GM23338 (cell line): Measurements from ENCODE around the gene ZNF200.

Experiments used
- CREB1 ChIP-seq: fragments of 250-450 bp; sonication (Bioruptor Pico); IDR thresholded peaks from 2 replicates; pipeline ENCODE4 v1.5.0; 2020; ENCODE audit warnings: low read depth, mild to moderate bottlenecking, moderate library complexity
- EZH2 ChIP-seq: fragments of 200-600 bp; sonication (generic); IDR thresholded peaks from one replicate; pipeline ENCODE4 v1.8.0; 2017; ENCODE audit warnings: antibody characterized with exemption, mild to moderate bottlenecking, low read depth; ENCODE audit not compliant: unreplicated experiment
- EZH2phosphoT487 ChIP-seq: fragments of 200-600 bp; sonication (generic); IDR thresholded peaks from one replicate; pipeline ENCODE4 v1.8.1; 2018; ENCODE audit warnings: antibody characterized with exemption; ENCODE audit not compliant: unreplicated experiment
- JUNB ChIP-seq: IDR thresholded peaks from one replicate; pipeline ENCODE4 v1.6.1; 2016; ENCODE audit warnings: antibody characterized with exemption; ENCODE audit not compliant: unreplicated experiment
- POLR2AphosphoS5 ChIP-seq: IDR thresholded peaks from 2 replicates; pipeline ENCODE4 v1.6.1; 2016; ENCODE audit warnings: antibody characterized with exemption, low read depth
- STAT1 ChIP-seq: IDR thresholded peaks from one replicate; pipeline ENCODE4 v1.6.1; 2016; ENCODE audit warnings: antibody characterized with exemption; ENCODE audit not compliant: unreplicated experiment
- ZNF114 ChIP-seq: fragments of 250-450 bp; sonication (Bioruptor Pico); IDR thresholded peaks from 2 replicates; pipeline ENCODE4 v1.5.0; 2020; ENCODE audit warnings: mild to moderate bottlenecking, moderate library complexity
- ZNF331 ChIP-seq: fragments of 250-450 bp; sonication (Bioruptor Pico); IDR thresholded peaks from 2 replicates; pipeline ENCODE4 v1.5.0; 2020; ENCODE audit warnings: low read depth, mild to moderate bottlenecking, moderate library complexity
- TF ChIP-seq, protein P1 (sequence below): IDR thresholded peaks from one replicate; pipeline ENCODE4 v1.6.1; 2018; ENCODE audit warnings: antibody characterized with exemption; ENCODE audit not compliant: unreplicated experiment
- TF ChIP-seq, protein P2 (sequence below), 2 experiments: fragments of 200-600 bp in 1 of 2; sonication (generic) in 1 of 2; conservative IDR thresholded peaks; 2 replicates each; pipeline versions ENCODE4 v1.5.1 to v1.6.1; 2016 to 2017; ENCODE audit warnings: antibody characterized with exemption in 2 of 2, low read depth in 2 of 2, mild to moderate bottlenecking in 2 of 2, moderate library complexity in 1 of 2
- TF ChIP-seq, protein P3 (sequence below): IDR thresholded peaks from 2 replicates; pipeline ENCODE4 v1.6.1; 2016; ENCODE audit warnings: antibody characterized with exemption
- TF ChIP-seq, protein P4 (sequence below): fragments of 250-450 bp; sonication (Bioruptor Pico); IDR thresholded peaks from 2 replicates; pipeline ENCODE4 v1.5.0; 2020; ENCODE audit warnings: mild to moderate bottlenecking, moderate library complexity

DNA sequence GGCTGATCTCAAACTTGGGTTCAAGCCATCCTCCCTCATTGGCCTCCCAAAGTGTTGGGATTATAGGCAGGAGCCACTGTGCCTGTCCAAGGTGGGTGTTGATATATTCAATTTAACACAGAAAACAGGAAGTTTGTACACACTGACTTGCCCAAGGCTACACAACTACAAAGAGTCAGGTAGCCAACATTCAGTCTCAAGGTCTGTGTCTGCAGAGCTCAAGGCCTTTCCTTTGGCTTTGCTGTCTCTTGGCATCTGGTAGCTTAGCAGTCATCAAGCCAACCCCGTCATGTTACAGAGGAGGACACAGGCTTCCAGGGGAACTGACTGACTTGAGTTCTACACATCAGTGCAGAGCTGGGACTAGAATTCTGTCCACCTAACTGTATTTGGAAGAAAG is 33.3 kb upstream of the ZNF200 start:
- TF ChIP-seq, protein P1, sequence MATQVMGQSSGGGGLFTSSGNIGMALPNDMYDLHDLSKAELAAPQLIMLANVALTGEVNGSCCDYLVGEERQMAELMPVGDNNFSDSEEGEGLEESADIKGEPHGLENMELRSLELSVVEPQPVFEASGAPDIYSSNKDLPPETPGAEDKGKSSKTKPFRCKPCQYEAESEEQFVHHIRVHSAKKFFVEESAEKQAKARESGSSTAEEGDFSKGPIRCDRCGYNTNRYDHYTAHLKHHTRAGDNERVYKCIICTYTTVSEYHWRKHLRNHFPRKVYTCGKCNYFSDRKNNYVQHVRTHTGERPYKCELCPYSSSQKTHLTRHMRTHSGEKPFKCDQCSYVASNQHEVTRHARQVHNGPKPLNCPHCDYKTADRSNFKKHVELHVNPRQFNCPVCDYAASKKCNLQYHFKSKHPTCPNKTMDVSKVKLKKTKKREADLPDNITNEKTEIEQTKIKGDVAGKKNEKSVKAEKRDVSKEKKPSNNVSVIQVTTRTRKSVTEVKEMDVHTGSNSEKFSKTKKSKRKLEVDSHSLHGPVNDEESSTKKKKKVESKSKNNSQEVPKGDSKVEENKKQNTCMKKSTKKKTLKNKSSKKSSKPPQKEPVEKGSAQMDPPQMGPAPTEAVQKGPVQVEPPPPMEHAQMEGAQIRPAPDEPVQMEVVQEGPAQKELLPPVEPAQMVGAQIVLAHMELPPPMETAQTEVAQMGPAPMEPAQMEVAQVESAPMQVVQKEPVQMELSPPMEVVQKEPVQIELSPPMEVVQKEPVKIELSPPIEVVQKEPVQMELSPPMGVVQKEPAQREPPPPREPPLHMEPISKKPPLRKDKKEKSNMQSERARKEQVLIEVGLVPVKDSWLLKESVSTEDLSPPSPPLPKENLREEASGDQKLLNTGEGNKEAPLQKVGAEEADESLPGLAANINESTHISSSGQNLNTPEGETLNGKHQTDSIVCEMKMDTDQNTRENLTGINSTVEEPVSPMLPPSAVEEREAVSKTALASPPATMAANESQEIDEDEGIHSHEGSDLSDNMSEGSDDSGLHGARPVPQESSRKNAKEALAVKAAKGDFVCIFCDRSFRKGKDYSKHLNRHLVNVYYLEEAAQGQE: no peak
- TF ChIP-seq, protein P2, sequence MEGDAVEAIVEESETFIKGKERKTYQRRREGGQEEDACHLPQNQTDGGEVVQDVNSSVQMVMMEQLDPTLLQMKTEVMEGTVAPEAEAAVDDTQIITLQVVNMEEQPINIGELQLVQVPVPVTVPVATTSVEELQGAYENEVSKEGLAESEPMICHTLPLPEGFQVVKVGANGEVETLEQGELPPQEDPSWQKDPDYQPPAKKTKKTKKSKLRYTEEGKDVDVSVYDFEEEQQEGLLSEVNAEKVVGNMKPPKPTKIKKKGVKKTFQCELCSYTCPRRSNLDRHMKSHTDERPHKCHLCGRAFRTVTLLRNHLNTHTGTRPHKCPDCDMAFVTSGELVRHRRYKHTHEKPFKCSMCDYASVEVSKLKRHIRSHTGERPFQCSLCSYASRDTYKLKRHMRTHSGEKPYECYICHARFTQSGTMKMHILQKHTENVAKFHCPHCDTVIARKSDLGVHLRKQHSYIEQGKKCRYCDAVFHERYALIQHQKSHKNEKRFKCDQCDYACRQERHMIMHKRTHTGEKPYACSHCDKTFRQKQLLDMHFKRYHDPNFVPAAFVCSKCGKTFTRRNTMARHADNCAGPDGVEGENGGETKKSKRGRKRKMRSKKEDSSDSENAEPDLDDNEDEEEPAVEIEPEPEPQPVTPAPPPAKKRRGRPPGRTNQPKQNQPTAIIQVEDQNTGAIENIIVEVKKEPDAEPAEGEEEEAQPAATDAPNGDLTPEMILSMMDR (conservative IDR thresholded peaks at IDR 0.05; ENCODE audit: low read depth in 2 of 2): no peak
- TF ChIP-seq EZH2 (no peak), CREB1 (CRISPR knock-in tag) (no peak), POLR2AphosphoS5 (no peak), JUNB (no peak), ZNF331 (CRISPR knock-in tag) (no peak), ZNF114 (CRISPR knock-in tag) (no peak), EZH2phosphoT487 (no peak), STAT1 (no peak)
- TF ChIP-seq, protein P3, sequence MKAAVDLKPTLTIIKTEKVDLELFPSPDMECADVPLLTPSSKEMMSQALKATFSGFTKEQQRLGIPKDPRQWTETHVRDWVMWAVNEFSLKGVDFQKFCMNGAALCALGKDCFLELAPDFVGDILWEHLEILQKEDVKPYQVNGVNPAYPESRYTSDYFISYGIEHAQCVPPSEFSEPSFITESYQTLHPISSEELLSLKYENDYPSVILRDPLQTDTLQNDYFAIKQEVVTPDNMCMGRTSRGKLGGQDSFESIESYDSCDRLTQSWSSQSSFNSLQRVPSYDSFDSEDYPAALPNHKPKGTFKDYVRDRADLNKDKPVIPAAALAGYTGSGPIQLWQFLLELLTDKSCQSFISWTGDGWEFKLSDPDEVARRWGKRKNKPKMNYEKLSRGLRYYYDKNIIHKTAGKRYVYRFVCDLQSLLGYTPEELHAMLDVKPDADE: no peak
- TF ChIP-seq, protein P4, sequence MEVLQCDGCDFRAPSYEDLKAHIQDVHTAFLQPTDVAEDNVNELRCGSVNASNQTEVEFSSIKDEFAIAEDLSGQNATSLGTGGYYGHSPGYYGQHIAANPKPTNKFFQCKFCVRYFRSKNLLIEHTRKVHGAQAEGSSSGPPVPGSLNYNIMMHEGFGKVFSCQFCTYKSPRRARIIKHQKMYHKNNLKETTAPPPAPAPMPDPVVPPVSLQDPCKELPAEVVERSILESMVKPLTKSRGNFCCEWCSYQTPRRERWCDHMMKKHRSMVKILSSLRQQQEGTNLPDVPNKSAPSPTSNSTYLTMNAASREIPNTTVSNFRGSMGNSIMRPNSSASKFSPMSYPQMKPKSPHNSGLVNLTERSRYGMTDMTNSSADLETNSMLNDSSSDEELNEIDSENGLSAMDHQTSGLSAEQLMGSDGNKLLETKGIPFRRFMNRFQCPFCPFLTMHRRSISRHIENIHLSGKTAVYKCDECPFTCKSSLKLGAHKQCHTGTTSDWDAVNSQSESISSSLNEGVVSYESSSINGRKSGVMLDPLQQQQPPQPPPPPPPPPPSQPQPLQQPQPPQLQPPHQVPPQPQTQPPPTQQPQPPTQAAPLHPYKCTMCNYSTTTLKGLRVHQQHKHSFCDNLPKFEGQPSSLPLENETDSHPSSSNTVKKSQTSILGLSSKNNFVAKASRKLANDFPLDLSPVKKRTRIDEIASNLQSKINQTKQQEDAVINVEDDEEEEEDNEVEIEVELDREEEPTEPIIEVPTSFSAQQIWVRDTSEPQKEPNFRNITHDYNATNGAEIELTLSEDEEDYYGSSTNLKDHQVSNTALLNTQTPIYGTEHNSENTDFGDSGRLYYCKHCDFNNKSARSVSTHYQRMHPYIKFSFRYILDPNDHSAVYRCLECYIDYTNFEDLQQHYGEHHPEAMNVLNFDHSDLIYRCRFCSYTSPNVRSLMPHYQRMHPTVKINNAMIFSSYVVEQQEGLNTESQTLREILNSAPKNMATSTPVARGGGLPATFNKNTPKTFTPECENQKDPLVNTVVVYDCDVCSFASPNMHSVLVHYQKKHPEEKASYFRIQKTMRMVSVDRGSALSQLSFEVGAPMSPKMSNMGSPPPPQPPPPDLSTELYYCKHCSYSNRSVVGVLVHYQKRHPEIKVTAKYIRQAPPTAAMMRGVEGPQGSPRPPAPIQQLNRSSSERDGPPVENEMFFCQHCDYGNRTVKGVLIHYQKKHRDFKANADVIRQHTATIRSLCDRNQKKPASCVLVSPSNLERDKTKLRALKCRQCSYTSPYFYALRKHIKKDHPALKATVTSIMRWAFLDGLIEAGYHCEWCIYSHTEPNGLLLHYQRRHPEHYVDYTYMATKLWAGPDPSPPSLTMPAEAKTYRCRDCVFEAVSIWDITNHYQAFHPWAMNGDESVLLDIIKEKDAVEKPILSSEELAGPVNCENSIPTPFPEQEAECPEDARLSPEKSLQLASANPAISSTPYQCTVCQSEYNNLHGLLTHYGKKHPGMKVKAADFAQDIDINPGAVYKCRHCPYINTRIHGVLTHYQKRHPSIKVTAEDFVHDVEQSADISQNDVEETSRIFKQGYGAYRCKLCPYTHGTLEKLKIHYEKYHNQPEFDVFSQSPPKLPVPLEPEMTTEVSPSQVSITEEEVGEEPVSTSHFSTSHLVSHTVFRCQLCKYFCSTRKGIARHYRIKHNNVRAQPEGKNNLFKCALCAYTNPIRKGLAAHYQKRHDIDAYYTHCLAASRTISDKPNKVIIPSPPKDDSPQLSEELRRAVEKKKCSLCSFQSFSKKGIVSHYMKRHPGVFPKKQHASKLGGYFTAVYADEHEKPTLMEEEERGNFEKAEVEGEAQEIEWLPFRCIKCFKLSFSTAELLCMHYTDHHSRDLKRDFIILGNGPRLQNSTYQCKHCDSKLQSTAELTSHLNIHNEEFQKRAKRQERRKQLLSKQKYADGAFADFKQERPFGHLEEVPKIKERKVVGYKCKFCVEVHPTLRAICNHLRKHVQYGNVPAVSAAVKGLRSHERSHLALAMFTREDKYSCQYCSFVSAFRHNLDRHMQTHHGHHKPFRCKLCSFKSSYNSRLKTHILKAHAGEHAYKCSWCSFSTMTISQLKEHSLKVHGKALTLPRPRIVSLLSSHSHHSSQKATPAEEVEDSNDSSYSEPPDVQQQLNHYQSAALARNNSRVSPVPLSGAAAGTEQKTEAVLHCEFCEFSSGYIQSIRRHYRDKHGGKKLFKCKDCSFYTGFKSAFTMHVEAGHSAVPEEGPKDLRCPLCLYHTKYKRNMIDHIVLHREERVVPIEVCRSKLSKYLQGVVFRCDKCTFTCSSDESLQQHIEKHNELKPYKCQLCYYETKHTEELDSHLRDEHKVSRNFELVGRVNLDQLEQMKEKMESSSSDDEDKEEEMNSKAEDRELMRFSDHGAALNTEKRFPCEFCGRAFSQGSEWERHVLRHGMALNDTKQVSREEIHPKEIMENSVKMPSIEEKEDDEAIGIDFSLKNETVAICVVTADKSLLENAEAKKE (CRISPR knock-in tag): no peak
